ENCODE data around the gene F10. TPM values are rescaled to one million over a fixed set of nuclear protein-coding genes. Genes with fewer than 3 reads are reported as not detected.

Gene F10
- total RNA-seq, 2 donors from 2014 or later: 25.5 to 31.5 TPM

DNA sequence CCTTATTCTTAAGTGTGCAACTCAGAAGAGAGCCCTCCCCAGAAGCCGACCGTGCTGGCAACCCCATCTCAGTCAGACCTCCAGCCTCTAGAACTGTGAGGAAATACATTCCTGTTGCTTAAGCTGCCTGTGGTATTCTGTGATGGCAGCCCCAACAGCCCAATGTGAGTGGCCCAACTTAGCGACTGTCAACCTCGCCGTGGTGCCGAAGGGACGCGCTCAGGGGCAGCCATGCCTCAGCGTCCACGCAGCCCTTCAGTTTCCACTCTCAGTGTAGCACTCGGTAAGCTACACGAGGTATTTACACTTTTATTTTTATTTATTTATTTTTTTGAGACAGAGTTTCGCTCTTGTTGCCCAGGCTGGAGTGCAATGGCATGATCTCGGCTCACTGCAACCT is 54.2 kb downstream of the F10 start:
- no peak overlapping the region for H3K27ac ChIP-seq
- H3K27me3 ChIP-seq (replicated peaks; ENCODE audit: insufficient read depth): no peaks in the 10 kb centered on the region
- no peak overlapping the region for H3K4me3 ChIP-seq
- peaks cover 60% of the 10 kb centered on the region for H3K36me3 ChIP-seq
- H3K9me3 ChIP-seq: no peaks in the 10 kb centered on the region
- TF ChIP-seq, protein P1, sequence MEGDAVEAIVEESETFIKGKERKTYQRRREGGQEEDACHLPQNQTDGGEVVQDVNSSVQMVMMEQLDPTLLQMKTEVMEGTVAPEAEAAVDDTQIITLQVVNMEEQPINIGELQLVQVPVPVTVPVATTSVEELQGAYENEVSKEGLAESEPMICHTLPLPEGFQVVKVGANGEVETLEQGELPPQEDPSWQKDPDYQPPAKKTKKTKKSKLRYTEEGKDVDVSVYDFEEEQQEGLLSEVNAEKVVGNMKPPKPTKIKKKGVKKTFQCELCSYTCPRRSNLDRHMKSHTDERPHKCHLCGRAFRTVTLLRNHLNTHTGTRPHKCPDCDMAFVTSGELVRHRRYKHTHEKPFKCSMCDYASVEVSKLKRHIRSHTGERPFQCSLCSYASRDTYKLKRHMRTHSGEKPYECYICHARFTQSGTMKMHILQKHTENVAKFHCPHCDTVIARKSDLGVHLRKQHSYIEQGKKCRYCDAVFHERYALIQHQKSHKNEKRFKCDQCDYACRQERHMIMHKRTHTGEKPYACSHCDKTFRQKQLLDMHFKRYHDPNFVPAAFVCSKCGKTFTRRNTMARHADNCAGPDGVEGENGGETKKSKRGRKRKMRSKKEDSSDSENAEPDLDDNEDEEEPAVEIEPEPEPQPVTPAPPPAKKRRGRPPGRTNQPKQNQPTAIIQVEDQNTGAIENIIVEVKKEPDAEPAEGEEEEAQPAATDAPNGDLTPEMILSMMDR (IDR thresholded peaks at IDR 0.05): no peak
- DNase-seq (ENCODE audit: low spot score) (no peak), ATAC-seq (ENCODE audit: insufficient number of reproducible peaks, low FRiP score, low read depth) (no peak)
- H3K4me1 ChIP-seq (ENCODE audit: control insufficient read depth in 1 of 2, low read depth in 2 of 2): no peaks in the 10 kb centered on the region

DNA sequence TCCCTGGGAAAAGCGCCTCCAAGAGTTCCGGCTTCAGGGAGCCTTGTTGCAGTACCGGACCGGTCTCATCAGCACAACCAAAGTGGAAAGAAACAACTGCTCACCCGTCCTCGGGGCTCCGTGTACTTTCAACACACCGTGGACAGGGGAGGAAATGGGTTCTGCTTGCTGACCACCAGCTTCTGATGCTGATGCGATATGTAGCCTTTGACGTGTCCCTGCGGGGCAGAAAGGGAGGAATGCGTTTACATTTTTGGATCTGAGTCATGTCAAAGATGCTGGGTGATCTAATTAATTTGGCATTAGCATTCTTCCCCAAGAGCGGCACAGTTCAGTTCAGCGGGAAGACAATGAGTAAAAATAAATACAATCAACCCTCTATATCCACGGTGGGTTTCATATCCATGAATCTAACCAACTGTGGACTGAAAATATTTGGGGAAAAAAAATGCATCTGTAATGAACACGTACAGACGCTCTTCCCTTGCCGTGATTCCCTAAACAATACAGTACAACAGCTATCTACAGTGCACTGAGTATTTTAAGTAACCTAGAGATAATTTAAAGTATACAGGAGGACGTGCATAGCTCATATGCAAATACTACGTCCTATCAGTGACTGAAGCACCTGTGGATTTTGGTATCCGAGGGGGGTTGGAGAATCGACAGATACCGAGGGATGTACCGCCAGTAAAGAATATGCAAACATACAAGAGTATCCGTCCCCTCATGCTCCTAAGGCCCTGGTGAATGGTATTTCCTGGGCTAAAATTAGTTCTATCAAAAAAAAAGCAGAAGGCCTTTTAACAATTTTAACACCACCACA is 55.7 kb downstream of the F10 start:
- Histone ChIP-seq H3K4me1 (ENCODE audit: control insufficient read depth in 1 of 2, low read depth in 2 of 2) (no peaks in the 10 kb centered on the region), H3K9me3 (no peaks in the 10 kb centered on the region), H3K4me3 (no peak overlapping the region), H3K27ac (no peak overlapping the region), H3K27me3 (replicated peaks; ENCODE audit: insufficient read depth) (no peaks in the 10 kb centered on the region), H3K36me3 (peaks cover 67% of the 10 kb centered on the region)
- DNase-seq (ENCODE audit: low spot score) (no peak), ATAC-seq (ENCODE audit: insufficient number of reproducible peaks, low FRiP score, low read depth) (no peak)
- TF ChIP-seq, protein P1 (IDR thresholded peaks at IDR 0.05): no peak

DNA sequence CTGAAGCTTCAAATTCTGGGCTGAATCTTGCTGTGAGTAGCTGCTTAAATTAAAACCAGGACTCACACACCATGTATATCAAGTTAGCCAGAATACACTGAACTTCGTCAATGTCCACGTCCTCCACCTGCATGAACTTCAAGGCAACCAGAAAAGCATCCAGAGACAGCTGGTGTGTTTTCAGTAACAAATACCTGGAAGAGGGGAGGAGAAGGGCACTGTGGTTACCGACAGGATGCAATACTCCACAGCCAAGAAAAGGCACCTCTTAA is 56.2 kb downstream of the F10 start:
- no peaks in the 10 kb centered on the region for H3K27me3 ChIP-seq (replicated peaks; ENCODE audit: insufficient read depth)
- peaks cover 67% of the 10 kb centered on the region for H3K36me3 ChIP-seq
- DNase-seq (ENCODE audit: low spot score): no peak
- H3K27ac ChIP-seq: no peak overlapping the region
- H3K9me3 ChIP-seq: no peaks in the 10 kb centered on the region
- ATAC-seq (ENCODE audit: insufficient number of reproducible peaks, low FRiP score, low read depth): no peak
- TF ChIP-seq, protein P1 (IDR thresholded peaks at IDR 0.05): no peak
- no peak overlapping the region for H3K4me3 ChIP-seq
- no peaks in the 10 kb centered on the region for H3K4me1 ChIP-seq (ENCODE audit: control insufficient read depth in 1 of 2, low read depth in 2 of 2)

DNA sequence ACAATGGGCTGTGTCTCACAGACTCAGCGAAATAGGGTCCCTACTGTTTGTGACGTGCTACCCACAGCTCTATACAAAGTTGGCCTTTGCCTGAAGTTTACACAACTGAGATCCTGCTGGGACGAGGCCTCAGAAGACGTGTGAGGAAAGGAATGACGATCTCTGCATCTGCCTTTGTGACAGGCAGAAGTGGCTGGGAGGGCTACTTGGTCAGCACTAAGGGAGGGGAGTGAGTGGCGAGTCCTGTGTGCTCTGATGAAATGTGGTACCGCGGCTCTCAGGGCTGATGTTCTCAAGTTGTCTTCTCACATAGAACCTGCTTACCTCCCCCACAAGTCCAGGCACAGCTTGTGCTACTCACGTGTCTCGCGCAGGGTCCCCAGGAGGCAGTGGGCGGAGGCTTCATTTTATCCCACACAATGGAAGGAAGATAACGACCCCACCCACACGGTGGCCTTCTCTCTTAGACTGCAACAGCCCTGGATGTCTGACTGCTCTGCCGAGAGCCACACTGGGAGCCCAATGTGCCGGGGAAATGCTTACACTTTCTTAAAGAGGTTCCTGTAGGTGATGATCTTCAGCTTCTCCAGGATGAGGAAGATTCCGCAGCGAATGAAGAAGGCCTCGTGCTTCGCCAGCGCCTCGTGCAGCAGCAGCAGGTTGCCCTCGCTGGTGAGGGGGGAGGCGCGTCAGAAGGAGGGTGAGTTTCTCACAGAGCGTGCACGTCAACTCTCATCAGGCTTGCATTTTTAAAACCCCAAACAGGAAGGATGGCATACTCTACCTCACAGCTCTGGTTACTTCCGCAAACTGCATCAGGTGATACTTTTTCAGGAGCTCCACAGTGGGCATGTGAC is 57.0 kb downstream of the F10 start:
- no peak for DNase-seq (ENCODE audit: low spot score)
- no peak for ATAC-seq (ENCODE audit: insufficient number of reproducible peaks, low FRiP score, low read depth)
- TF ChIP-seq, protein P1 (IDR thresholded peaks at IDR 0.05): no peak

DNA sequence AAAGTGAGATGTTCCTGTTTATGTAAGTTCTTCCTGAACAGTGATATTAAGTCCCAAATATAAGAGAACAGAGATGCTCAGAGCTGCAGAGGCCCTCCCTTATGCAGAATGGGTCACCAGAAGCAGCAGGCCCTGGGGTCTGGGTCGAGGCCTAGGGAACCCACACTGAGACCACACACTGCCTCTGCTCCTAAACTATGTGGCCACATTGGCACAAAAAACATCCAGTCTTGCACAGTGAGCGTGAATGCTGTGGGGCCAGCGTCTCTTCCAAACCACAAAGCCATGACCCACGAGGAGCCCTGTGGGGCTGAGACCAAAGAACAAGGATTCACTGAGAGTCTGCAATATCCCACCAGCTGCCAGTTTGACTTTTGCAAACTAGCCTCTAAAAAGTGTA is 59.4 kb downstream of the F10 start:
- H3K27ac ChIP-seq: no peak overlapping the region
- H3K27me3 ChIP-seq (replicated peaks; ENCODE audit: insufficient read depth): no peaks in the 10 kb centered on the region
- ATAC-seq (ENCODE audit: insufficient number of reproducible peaks, low FRiP score, low read depth) (no peak), DNase-seq (ENCODE audit: low spot score) (no peak)
- no peaks in the 10 kb centered on the region for H3K4me1 ChIP-seq (ENCODE audit: control insufficient read depth in 1 of 2, low read depth in 2 of 2)
- H3K9me3 ChIP-seq: no peaks in the 10 kb centered on the region
- TF ChIP-seq, protein P1 (IDR thresholded peaks at IDR 0.05): no peak
- H3K36me3 ChIP-seq: peaks cover 66% of the 10 kb centered on the region
- H3K4me3 ChIP-seq: no peak overlapping the region

More for the DNA sequence above, 57.0 kb downstream of the F10 start:
- Histone ChIP-seq H3K4me1 (ENCODE audit: control insufficient read depth in 1 of 2, low read depth in 2 of 2) (no peaks in the 10 kb centered on the region), H3K27me3 (replicated peaks; ENCODE audit: insufficient read depth) (no peaks in the 10 kb centered on the region), H3K27ac (no peak overlapping the region), H3K9me3 (no peaks in the 10 kb centered on the region), H3K36me3 (peaks cover 74% of the 10 kb centered on the region), H3K4me3 (no peak overlapping the region)

All from thoracic aorta (tissue), 2 donors.